Lung (tissue), 12 donors: ENCODE measurements around the gene PPP5C. TPM values are rescaled to one million over a fixed set of nuclear protein-coding genes. Genes with fewer than 3 reads are reported as not detected.

Source experiments
- ATAC-seq: fragments of 200-7000 bp; cut with Tn5 transposase; one replicate; pipeline ENCODE4 v1.9.1; 2020; ENCODE audit warnings: moderate number of reproducible peaks; ENCODE audit not compliant: insufficient read depth, low FRiP score
- DNase-seq, 3 donors: peaks; one replicate each; pipeline ENCODE4 v3.0.0-alpha.2; 2013 to 2017
- H3K27ac ChIP-seq, 2 donors: one replicate each; pipeline ENCODE4 v1.5.1; 2013; ENCODE audit warnings: mild to moderate bottlenecking in 2 of 2, moderate library complexity in 2 of 2, control low read depth in 1 of 2, inconsistent platforms in 1 of 2, low read depth in 1 of 2, low read length in 1 of 2
- H3K27me3 ChIP-seq, 3 donors: one replicate each; pipeline ENCODE4 v1.5.1; 2013; ENCODE audit warnings: low read length in 2 of 3; ENCODE audit not compliant: control insufficient read depth in 3 of 3, insufficient read depth in 3 of 3
- H3K36me3 ChIP-seq, 4 donors: one replicate each; pipeline ENCODE4 v1.5.1; 2013; ENCODE audit warnings: low read length in 4 of 4, mild to moderate bottlenecking in 1 of 4, moderate library complexity in 1 of 4; ENCODE audit not compliant: control insufficient read depth in 4 of 4, insufficient read depth in 4 of 4
- H3K4me1 ChIP-seq, 5 donors: one replicate each; pipeline ENCODE4 v1.5.1; 2013; ENCODE audit warnings: low read length in 5 of 5, mild to moderate bottlenecking in 2 of 5, moderate library complexity in 1 of 5; ENCODE audit not compliant: control insufficient read depth in 5 of 5, insufficient read depth in 5 of 5
- H3K4me3 ChIP-seq: one replicate; pipeline ENCODE4 v1.5.1; 2013; ENCODE audit warnings: mild to moderate bottlenecking, control low read depth, moderate library complexity
- H3K9ac ChIP-seq, 2 donors: one replicate each; pipeline ENCODE4 v1.5.1; 2013; ENCODE audit warnings: low read length in 2 of 2, control low read depth in 1 of 2; ENCODE audit not compliant: insufficient read depth in 1 of 2
- H3K9me3 ChIP-seq, 4 donors: one replicate each; pipeline ENCODE4 v1.5.1; 2013; ENCODE audit warnings: low read length in 3 of 4, mild to moderate bottlenecking in 1 of 4, moderate library complexity in 1 of 4; ENCODE audit not compliant: control insufficient read depth in 4 of 4, insufficient read depth in 3 of 4
- WGBS, 2 donors: extraction: QIAGEN DNeasy Blood & Tissue Kit; methylation state at CpG; one replicate each; pipeline ENCODE4 v1.1.7; 2013; 5-methylcytosine and 5-hydroxymethylcytosine counted together
- polyA plus RNA-seq, 2 donors: library from polyadenylated mRNA; stranded (reverse); fragments of 200-250 nt; gene quantifications; one replicate each; pipeline ENCODE4 v1.2.1, GENCODE V29; 2013
- total RNA-seq, 2 donors: library from RNA; depleted of rRNA in 1 of 2; stranded (reverse); fragments of >200 nt in 1 of 2; gene quantifications; one replicate each; pipeline ENCODE4 v1.2.1, GENCODE V29; 2014 to 2021
- TF ChIP-seq, protein P1 (sequence below): IDR thresholded peaks from 2 replicates; pipeline ENCODE4 v1.5.1; 2012; ENCODE audit warnings: mild to moderate bottlenecking; ENCODE audit errors: control extremely low read depth, extremely low read depth
- donor health status: control.
- donor health status: control.
- donor health status: Bipolar disorder and iron deficiency.
- donor health status: healthy.
- donor health status: DM: yes; HTN: yes; CAD: no.

Gene PPP5C
- total and polyA plus RNA-seq, 4 donors = 48.5 to 69.8 (median 54.6) TPM

DNA sequence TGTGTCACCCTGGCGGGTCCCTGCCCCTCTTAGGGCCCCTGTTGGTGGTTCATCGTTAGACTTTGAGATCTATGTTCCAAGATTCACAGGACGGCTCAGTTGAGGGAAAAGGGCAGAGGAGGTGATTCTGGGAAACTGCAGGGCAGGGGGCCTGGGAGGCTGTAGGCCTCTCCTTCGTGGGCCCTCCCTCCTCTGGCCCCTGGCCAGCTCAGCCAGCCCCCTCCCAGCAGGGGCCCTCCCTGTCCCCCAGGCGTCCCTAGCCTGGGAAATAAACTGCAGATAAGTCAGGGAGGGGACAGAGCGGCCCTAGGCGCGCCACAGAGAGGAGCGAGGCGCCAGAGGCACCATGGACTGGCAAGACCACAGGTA is 43.6 kb upstream of the PPP5C start:
- no peaks in the 10 kb centered on the region for H3K27me3 ChIP-seq
- no peak overlapping the region for H3K4me3 ChIP-seq
- 66 to 70% methylated on average over 10 of the region's 10 CpGs for WGBS, 2 donors
- peak overlapping the region; percentile 81 to 85 for H3K27ac ChIP-seq
- TF ChIP-seq, protein P1, sequence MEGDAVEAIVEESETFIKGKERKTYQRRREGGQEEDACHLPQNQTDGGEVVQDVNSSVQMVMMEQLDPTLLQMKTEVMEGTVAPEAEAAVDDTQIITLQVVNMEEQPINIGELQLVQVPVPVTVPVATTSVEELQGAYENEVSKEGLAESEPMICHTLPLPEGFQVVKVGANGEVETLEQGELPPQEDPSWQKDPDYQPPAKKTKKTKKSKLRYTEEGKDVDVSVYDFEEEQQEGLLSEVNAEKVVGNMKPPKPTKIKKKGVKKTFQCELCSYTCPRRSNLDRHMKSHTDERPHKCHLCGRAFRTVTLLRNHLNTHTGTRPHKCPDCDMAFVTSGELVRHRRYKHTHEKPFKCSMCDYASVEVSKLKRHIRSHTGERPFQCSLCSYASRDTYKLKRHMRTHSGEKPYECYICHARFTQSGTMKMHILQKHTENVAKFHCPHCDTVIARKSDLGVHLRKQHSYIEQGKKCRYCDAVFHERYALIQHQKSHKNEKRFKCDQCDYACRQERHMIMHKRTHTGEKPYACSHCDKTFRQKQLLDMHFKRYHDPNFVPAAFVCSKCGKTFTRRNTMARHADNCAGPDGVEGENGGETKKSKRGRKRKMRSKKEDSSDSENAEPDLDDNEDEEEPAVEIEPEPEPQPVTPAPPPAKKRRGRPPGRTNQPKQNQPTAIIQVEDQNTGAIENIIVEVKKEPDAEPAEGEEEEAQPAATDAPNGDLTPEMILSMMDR = no peak
- peaks cover 6 to 42% (median 25%) of the 10 kb centered on the region in 4 donors for H3K36me3 ChIP-seq
- ATAC-seq = no peak
- H3K4me1 ChIP-seq = peaks cover 5 to 44% (median 17%) of the 10 kb centered on the region in 5 donors
- H3K9me3 ChIP-seq = no peaks in the 10 kb centered on the region
- peak; percentile 69 to 77 (median 72) for DNase-seq
- H3K9ac ChIP-seq = peak overlapping the region in 1 of 2 donors; percentile 79

DNA sequence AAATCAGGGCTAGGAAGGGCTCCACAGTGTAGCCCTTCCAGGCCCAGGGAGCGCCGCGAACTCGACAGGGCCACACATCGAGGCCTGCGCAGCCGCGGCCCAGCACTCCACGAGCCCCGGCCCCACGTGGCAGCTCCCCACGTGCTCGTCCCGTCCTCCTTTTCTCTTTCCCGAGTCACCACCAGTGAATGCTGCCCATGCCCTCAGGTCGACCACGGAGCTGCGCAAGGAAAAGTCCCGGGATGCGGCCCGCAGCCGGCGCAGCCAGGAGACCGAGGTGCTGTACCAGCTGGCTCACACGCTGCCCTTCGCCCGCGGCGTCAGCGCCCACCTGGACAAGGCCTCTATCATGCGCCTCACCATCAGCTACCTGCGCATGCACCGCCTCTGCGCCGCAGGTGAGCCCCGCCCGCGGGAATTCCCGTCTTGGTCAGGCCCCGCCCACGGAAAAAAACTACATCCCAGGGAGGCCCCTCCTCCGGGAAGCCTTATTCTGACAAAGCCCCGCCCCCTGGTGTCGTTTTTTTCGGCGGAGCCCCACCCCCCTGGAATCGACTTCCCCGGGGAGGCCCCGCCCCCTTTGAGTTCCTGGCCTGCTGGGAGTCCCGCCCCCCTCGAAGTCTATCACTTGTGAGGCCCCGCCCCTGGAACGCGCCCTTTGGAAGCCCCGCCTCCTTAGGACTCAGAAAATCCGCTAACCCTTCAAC is 43.0 kb upstream of the PPP5C start:
- 71 to 76% methylated on average over 50 to 56 of the region's 56 CpGs for WGBS, 2 donors
- Histone ChIP-seq H3K36me3 (peaks cover 6 to 42% (median 30%) of the 10 kb centered on the region in 4 donors), H3K4me1 (peaks cover 5 to 40% (median 17%) of the 10 kb centered on the region in 5 donors), H3K4me3 (no peak overlapping the region), H3K27me3 (no peaks in the 10 kb centered on the region), H3K9me3 (no peaks in the 10 kb centered on the region), H3K27ac (peak overlapping the region; percentile 81 to 85), H3K9ac (no peak overlapping the region)
- ATAC-seq = peak; percentile 72
- TF ChIP-seq, protein P1 = no peak
- DNase-seq = peak; percentile 85 to 93 (median 88)

DNA sequence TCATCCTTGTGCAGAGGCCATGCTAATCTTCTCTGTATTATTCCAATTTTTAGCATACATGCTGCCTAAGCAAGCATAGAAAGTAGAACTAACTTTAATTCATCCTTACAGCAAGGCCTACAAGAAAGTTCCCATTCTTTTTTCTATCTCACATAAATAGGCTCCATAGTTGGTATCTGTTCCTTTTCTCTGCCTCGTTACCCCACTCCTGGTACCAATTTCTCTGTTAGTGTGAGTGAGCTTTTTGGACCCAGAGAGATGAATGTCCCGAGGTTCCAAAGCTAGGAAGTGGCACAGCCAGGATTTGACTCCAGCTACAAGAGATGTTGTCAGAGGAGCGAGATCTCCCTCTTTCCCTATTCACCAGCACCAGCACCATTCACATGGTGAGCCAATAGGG is 40.4 kb upstream of the PPP5C start:
- H3K4me1 ChIP-seq = peaks cover 5 to 17% (median 9%) of the 10 kb centered on the region in 5 donors
- peaks cover 15 to 50% (median 35%) of the 10 kb centered on the region in 4 donors for H3K36me3 ChIP-seq
- 94 to 98% methylated on average over 3 of the region's 3 CpGs for WGBS, 2 donors
- no peaks in the 10 kb centered on the region for H3K9me3 ChIP-seq
- no peak overlapping the region for H3K4me3 ChIP-seq
- H3K27ac ChIP-seq = no peak overlapping the region
- no peak overlapping the region for H3K9ac ChIP-seq
- DNase-seq (no peak), ATAC-seq (no peak)
- TF ChIP-seq, protein P1 = no peak
- H3K27me3 ChIP-seq = no peaks in the 10 kb centered on the region
